ENCODE measurements around the gene COL5A1.

The COL5A1 gene

GRCh38 chr9:134730011-134730760 lies 88.6 kb downstream of the COL5A1 start:
- DNase-seq, result no peak

- DNase-seq, result no peak
Observed at GRCh38 chr9:134730761-134731496, 89.3 kb downstream of the COL5A1 start.

GRCh38 chr9:134731497-134732391 lies 90.1 kb downstream of the COL5A1 start:
- DNase-seq, result no peak

GRCh38 chr9:134732392-134733110 lies 90.9 kb downstream of the COL5A1 start:
- no peak for DNase-seq

GRCh38 chr9:134733480-134734232 lies 92.1 kb downstream of the COL5A1 start:
- DNase-seq, result no peak

- DNase-seq, result no peak
Observed at GRCh38 chr9:134734270-134734669, 92.7 kb downstream of the COL5A1 start.

GRCh38 chr9:134735441-134736175 lies 94.0 kb downstream of the COL5A1 start:
- DNase-seq, result no peak

- DNase-seq, result no peak
Observed at GRCh38 chr9:134736791-134737497, 95.3 kb downstream of the COL5A1 start.

- no peak for DNase-seq
Observed at GRCh38 chr9:134737842-134738580, 96.4 kb downstream of the COL5A1 start.

- no peak for DNase-seq
Observed at GRCh38 chr9:134738869-134739659, 97.5 kb downstream of the COL5A1 start.

- DNase-seq, result no peak
Observed at GRCh38 chr9:134739660-134739968, 98.0 kb downstream of the COL5A1 start.

- no peak for DNase-seq
Observed at GRCh38 chr9:134740071-134740470, 98.5 kb downstream of the COL5A1 start.

GRCh38 chr9:134741846-134742245 lies 100.2 kb downstream of the COL5A1 start:
- no peak for DNase-seq

GRCh38 chr9:134742822-134743535 lies 101.4 kb downstream of the COL5A1 start:
- no peak for DNase-seq

GRCh38 chr9:134743853-134744252 lies 102.2 kb downstream of the COL5A1 start:
- no peak for DNase-seq

GRCh38 chr9:134744385-134745295 lies 103.0 kb downstream of the COL5A1 start:
- DNase-seq, result no peak

GRCh38 chr9:134747951-134748489 lies 106.4 kb downstream of the COL5A1 start:
- DNase-seq, result no peak
